Epidermal melanocyte (primary cell): Measurements from ENCODE around the gene SLC7A1.
"Not testable (repeated sequence)": the region's sequence is repeated elsewhere in the genome, so short reads cannot be mapped to it uniquely, and the experiment has no call there.

ENCODE experiments used
- DNase-seq: peaks from one replicate; pipeline ENCODE4 v3.0.0; 2011; ENCODE audit warnings: low spot score; ENCODE audit not compliant: insufficient read length

Gene SLC7A1

DNA sequence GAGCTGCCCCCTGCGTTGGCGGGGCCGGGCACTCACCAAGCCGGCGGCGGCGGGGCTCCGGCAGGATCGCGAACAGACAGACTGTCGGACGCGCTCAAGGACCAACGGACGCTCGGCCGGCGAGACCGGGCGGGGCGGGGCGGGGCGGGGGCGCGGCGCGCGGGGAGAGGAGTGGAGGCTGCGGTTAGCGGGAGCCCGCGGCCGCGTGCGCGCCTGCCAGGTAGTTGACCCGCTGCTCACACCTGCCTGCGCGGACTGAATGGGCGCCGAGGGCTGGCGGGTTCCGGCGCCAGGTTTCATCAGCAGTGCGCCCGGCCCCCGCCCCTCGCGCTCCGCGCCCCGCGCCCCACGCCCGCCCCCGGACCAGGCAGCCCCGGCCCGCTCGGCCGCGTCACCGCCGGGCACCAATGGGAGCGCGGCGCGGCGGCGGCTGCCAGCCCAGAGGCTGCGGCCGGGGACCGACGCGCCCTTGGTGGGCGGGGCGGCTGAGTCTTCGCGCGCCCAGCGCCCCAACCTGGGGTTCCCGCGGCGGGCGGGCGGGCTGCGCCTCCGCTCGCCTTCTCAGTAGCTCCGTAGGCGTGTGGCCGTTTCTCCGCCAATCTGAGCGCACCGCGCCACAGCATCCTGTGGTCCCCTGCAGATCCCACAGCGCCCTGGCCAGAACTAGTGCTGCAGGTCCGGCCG is at the start of gene SLC7A1:
TSS of gene SLC7A1 (minus strand) at position 309 of the 684 bp plus-strand sequence. CDS start 59,500 bp downstream, outside the sequence.
- DNase-seq: peak; percentile 78

DNA sequence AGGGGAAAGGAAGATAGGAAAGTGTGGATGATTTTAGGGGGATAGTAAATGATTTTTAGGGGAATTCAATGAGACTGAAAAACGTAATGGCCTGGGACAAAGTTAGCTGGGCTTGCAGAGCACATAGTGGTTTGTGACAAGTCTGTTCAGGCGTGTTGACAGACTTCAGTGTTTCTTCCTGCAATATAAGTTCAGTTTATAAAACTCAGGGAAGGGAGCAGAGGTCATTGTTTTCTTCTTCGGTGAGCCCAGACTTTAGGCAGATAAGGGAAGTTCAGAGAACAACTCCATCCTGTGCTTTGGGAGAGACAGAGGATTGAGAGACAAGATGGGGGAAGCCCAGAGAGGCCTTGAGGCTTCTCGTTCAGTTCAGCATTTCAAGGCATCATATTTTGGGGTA is 45.2 kb upstream of the SLC7A1 start:
- no peak for DNase-seq

DNA sequence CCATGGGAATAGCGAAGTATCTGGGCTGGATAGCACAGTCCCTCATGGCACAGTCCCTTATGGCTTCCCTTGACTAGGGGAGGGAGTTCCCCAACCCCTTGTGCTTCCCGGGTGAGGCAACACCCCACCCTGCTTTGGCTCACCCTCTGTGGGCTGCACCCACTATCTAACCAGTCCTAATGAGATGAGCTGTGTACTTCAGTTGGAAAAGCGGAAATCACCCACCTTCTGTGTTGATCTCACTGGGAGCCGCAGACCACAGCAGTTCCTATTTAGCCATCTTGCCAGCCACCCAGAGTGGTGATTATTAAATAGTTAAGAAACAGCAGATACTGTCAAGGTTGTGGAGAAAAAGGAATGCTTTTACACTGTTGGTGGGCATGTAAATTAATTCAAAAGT is 41.3 kb upstream of the SLC7A1 start:
- not testable (repeated sequence) for DNase-seq

DNA sequence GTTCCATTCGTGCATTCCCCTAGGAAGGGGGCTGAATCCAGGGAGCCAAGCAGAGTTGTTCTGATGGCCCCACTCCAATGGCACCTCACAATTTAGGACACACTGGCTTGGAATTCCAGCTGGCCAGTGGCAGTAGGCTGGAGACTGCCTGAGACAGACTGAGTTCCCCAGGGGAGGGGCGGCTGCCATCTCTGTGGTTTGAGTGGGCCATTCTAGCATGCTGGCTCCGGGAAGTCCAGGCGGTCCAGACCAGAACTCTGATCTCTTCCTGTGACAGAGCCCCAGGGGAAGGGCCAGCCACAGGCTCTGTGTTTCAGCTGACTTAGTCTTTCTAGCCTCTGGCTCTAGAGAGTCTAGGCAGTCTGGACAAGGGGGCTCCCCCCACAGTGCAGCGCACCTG is 29.5 kb upstream of the SLC7A1 start:
- DNase-seq: no peak

DNA sequence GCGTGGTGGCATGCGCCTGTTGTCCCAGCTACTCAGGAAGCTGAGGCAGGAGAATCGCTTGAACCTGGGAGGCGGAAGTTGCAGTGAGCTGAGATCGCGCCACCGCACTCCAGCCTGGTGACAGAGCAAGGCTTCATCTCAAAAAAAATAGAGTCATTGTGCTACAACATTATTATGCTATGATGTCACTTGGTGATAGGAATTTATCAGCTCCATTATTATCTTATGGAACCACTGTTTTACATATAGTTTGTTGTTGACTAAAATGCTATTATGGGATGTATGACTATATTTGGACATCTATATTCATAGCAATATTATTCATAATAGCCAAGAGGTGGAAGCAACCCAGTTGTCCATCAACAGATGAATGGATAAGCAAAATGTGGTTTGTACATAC is 26.4 kb upstream of the SLC7A1 start:
- DNase-seq: no peak

DNA sequence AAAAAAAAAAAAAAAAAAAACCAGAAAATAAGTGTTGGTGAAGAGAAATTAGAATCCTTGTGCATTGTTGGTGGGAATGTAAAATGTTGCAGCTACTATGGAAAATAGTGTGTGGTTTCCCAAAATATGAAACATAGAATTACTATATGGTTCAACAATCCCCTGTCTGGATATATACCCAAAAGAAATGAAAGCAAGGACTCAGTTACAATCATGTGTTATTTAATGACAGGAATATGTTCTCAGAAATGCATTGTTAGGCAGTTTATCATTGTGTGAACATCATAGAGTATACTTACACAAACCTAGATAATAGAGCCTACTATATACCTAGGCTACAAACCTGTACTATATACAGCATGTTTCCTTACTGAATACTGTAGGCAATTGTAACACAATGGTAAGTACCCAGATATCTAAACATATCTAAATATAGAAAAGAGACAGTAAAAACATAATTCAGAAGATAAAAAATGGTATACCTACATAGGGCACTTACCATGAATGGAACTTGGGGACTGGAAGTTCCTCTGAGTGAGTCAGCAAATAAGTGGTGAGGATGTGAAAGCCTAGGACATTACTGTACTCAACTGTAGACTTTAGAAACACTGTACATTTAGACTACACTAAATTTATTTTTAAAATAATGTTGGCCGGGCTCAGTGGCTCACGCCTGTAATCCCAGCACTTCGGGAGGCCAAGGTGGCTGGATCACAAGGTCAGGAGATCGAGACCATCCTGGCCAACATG is 25.7 kb upstream of the SLC7A1 start:
- DNase-seq: no peak

DNA sequence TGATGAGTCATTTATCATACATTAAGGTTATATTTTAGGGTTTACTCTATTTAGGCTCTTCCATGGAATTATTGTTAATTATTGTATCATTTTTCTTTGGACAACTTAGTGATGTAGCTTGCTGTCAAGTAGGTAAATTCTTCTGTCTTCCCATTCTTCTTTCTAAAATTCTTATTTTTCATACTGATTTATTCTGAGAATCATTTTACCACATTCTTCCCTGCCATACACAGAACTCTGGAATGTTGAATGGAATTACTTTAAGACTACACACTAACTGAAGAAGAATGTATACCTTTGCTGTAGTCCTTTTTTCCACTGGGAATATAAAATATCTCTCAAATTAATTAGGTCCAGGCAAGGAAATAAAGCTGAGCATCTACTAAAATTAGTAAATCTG is 24.5 kb upstream of the SLC7A1 start:
- DNase-seq: no peak

DNA sequence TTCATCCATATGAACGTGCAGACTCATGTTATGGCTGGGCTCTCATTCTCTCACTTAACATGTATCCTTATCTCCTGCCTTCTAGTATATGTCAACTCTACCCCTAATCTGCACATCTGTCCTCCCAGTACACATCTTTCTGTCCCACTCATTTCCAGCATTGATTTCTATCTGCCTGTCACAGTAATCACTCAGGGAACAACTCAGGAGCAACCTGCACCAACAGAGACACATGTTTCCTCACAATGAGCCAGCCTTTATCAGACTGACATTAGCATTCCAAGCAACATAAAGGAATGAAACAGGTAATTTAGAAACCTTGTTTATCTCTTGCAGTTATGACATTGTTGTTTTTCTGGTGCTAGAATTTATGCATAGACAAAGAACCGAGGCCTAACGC is 17.6 kb upstream of the SLC7A1 start:
- no peak for DNase-seq

DNA sequence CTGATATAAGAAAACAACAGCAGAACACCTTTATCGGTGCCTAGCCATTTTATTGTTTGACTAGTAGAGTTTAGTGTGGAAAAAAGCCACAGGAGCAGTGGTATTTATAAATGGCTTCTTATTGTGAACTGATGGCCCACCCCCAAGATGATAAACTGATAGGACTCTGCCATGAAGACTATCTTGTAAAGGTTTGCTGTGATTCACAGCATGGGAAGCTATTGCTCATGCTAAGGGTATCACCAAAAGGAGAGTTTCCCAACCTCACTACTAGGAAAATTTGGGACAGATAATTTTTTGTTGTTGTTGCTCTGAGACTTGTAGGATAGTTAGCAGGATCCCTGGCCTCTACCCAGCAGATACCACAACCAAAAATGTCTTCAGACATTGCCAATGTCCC is 12.0 kb upstream of the SLC7A1 start:
- DNase-seq: no peak

DNA sequence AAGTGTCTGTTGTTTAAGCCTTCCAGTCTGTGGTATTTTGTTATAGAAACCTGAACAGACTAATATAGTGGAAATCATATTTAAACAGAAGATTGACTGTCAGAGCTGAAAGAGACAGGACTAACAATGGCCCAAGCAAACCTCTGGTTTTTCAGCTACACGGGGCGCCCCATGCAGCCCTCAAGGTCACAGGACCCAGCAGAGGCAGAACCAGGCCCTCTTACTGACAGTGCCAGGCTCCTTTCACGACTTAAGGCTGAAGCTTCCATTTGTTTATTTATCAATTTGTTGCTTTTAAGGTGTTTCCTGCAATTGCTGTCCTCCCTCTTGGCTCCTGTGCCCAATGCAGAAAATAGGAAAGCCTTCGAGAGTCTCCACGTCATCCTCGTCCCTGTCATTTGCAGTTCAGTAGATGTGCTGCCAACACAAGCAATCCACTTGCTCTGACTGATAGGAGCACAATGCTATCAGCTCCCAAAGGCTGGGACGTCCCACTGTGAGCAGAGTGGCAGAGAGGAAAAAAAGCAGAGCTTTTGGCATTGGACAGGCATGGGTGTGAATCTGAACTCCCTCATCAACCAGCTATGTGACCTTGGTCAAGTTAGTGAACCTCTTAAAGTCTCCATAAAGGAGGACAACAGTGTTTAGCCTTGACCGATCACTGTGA is 10.5 kb upstream of the SLC7A1 start:
- DNase-seq: no peak

DNA sequence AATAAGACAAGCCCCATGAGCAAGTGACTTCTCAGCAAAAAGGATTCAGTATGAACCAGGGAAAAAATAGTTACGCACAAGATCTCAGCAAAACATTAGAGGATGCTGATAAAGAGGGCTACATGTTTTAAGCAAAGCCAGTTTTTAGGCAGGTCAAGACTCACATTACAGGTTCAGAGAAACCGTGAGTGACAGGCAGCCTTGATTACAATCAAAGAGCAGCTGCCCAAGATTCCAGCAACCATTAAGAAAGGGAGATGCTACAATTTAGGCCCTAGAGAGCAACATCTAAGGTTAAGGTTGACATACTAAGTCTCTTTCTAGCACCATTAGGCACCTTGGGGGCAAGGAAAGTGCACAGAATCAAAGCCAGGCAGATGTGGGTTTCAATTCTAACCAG is 2.8 kb upstream of the SLC7A1 start:
- DNase-seq: no peak

DNA sequence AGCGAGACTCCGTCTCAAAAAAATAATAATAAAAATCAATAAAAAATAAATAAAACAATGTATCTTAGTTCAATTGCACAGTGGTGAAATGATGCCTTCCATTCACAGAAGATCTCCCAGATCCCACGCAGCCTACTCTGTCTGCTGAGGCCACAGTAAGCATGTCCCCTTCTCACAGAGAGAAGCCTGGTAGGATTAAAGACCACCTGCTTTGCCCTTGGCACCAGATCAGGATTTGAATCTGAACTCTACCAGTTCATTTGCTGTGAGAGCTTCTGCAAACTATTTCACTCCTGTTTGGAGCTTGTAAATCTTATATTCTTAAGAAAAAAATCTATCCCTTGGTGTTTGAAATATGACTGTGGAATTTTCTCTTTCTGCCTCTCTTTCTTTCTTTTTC is 2.2 kb upstream of the SLC7A1 start:
- no peak for DNase-seq

DNA sequence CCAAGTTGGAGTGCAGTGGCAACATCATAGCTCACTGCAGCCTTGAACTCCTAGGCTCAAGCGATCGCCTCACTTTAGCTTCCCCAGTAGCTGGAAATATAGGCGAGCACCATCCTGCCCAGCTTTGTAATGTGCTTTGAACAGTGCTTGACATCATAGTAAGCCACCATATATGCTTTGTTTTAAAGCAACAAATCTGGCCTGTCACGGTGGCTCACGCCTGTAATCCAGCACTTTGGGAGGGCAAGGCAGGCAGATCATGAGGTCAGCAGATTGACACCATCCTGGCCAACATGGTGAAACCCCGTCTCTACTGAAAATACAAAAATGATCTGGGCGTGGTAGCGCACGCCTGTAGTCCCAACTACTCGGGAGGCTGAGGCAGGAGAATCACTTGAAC is 1.8 kb upstream of the SLC7A1 start:
- no peak for DNase-seq

DNA sequence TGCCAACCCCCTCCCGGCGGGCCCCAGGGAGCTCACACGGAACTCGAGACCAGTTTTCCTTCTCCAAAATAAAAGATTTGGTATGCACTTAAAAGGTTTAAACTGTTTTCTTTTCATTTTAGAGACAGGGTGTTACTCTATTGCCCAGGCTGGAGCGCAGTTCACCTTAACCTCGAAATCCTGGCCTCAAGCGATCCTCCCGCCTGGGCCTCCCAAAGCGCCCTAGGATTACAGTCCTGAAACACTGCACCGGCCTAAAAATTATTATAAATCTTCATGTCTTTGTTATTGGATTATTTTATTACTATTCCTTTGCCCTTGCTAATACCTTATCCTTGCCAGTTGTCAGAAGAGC is 553 bp upstream of the SLC7A1 start:
- no peak for DNase-seq

DNA sequence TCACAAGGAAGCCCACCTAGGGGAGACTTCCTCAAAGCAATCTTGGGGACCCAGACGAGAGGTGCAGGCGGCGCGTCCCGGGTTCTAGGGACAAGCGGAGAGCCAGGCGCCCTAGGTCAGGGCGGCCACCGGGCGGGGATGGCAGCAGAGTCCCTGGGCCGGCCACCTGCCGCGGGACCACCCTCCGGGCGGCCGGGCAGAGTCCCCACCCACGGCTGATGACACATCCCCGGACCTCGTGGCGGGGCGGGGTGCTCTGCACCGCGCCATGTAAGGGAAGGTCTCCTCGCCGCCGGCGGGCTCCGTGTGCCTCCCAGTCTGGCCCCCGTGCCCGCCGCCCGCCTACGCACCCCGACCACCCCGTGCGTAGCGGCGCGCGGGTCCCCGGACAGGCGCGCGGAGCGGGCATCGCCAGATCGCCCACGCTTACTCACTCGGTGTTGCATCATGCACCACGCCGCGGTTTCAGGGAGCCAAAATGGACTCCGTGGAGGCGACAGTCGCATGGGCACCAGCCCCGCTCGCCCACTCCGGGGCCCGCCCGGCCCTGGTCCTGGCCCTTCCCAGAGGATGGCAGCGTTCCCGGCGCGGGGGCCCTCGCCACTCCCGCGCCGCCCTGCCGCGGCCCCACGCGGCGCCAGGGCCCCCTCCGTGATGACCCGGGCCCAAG is 643 bp downstream of the SLC7A1 start:
- peak; percentile 30 for DNase-seq

DNA sequence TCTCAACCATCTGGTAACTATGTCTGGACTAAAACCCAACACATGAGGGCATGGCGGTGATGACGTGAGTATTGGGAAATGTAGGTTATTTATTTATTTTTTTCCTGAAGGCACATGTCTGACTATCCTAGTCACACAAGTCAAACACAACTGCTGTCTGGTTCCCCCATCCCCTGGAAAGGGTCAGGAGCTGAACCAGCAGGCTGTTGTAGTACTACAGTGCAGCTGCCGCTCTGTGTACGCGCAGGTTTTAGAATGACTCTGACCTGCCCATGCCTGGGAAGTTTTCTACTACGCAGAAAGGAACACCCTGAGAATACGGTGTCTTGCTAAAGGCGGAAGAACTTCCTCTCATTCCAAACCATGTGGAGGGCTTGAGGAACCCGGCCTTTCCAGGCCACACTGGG is 1.2 kb downstream of the SLC7A1 start:
- DNase-seq: peak; percentile 36

DNA sequence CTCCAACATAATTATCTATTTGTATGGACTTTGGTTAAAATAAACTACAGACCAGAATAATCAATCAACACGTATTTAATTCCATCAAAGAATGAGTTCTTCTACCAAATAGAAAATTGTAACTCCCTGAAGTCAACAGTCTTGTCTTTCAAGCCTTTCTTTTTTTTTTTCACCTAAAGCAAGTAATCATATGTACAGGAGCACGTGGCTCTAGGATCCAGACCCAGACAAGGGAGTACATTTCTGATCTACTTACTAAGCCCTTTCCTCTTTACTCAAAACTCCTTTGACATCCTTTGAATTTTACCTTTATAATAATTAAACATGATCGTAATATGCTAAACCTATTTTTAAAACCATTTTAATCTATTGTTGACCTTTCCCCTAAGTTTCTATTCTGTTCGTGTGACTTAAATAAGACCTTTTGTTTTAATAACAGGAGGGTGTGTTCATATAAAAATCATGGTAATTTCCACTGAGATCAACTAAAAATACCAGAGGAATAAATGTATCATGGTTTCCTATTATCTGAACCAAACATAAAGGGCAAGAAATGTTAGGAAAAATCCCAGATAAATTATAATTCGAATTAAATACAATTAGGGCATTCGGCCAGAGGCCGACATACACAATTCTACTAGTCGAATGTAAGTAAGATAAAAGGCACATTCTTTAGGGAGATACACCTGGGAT is 1.7 kb downstream of the SLC7A1 start:
- no peak for DNase-seq

DNA sequence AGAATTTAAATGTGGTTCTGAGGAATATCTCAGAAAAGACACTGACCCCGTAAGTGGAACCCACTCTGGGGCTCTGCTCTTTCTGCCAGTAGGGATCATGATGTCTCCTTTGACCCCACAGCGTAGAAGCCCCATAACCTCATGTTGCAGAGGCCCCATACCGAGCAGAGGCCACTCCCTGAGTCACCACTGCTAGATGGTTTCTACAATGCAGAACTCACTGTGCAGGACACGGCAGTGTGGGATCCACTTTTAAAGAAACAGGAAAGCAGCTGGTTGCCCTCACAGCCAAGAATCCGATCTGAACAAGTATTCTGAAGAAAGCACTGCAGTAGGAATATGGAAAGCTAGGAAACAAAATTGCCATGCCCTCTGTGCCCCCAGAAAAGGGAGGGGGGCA is 4.2 kb downstream of the SLC7A1 start:
- no peak for DNase-seq

DNA sequence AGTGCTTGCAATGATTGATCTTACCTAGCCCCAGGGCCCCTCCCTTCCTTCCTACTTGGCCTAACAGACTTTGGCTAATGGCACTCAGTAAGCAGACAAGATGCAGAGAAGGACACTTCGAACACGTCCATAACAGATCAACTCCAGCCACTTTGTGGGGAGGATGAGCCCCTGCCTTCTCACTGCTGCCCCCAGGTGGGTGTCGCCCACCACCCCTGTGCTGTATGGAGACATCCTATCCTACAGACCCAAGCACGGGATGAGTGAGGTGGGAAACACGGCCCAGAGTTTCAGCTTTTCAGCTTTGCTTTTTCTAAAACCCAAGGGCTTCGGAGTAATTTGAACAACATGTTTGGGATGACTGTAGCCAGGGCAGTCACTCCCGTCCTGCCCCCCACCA is 5.5 kb downstream of the SLC7A1 start:
- no peak for DNase-seq

DNA sequence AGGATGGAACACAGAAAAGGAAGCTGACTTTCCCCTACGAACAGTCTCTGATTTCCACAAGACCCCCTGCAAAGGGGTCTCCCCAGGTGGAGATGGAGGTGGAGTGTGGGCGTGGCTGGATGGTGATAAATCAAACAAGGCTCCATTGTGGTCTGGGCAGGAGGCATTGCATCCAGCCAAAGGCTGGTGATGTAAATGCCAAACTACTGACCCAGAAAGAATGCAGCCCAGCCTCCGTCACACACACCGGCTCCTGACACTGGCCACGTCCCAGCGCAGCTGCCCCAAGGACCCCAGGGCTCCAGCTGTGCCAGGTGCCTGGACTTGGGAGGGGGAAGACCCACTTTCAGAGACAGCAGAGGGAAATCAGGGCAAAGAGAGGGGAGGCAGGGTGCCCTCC is 6.3 kb downstream of the SLC7A1 start:
- DNase-seq: no peak

DNA sequence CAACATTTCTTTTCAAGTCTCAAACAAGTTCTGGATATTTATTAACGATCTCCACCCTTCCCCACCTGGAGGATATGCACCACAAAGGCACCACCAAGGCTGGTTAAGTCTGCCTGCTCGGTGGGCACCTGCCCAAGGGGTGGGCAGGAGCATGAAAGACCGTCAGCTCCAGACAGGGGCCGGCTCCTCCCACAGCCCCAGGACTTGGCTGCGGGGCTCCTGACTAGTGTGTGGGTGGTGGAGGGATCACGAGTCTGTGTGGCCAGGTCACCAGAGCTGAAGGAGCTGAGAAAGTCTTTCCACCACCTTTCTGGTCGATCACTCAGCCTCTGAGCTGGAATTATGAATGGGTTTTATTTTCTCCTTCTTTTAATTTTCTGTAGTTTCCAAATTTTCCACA is 7.8 kb downstream of the SLC7A1 start:
- DNase-seq: no peak
